Adrenal gland (tissue), 12 donors: ENCODE data around the gene AIFM2. TPM values are rescaled to one million over a fixed set of nuclear protein-coding genes. Genes with fewer than 3 reads are reported as not detected.

Experiments used
- DNase-seq, 7 donors: peaks; one replicate each; pipeline ENCODE4 v3.0.0-alpha.2; 2019 to 2020
- H3K27ac ChIP-seq, 5 donors: fragments of 200-600 bp; sonication (generic) in 4 of 5; 1 replicate in 3 of 5; 2 replicates in 2 of 5; pipeline versions ENCODE4 v1.5.1 to v1.8.0; 2016 to 2020; ENCODE audit warnings: mild to moderate bottlenecking in 1 of 5
- H3K27me3 ChIP-seq: fragments of 200-600 bp; 2 replicates; pipeline ENCODE4 v1.8.0; 2021
- H3K36me3 ChIP-seq, 2 donors: fragments of 200-600 bp; replicated peaks in 1 of 2; 1 replicate in 1 of 2; 2 replicates in 1 of 2; pipeline versions ENCODE4 v1.5.1 to v1.8.0; 2018 to 2022
- H3K4me1 ChIP-seq, 2 donors: fragments of 200-600 bp; replicated peaks in 1 of 2; 1 replicate in 1 of 2; 2 replicates in 1 of 2; pipeline versions ENCODE4 v1.5.1 to v1.8.0; 2018 to 2021
- H3K4me3 ChIP-seq, 4 donors: fragments of 200-600 bp; sonication (generic) in 3 of 4; one replicate each; pipeline ENCODE4 v1.5.1; 2016 to 2018
- H3K9me3 ChIP-seq, 3 donors: fragments of 200-600 bp; sonication (generic) in 1 of 3; replicated peaks in 1 of 3; 1 replicate in 2 of 3; 2 replicates in 1 of 3; pipeline versions ENCODE4 v1.5.1 to v1.8.0; 2016 to 2021
- POLR2A ChIP-seq, 2 donors: fragments of 450-650 bp; IDR thresholded peaks; one replicate each; pipeline ENCODE4 v1.6.1; 2017; ENCODE audit warnings: antibody characterized with exemption in 2 of 2, mild to moderate bottlenecking in 2 of 2, moderate library complexity in 1 of 2
- WGBS, 4 donors: extraction: QIAGEN DNeasy Blood & Tissue Kit in 2 of 4; methylation state at CpG; one replicate each; pipeline versions ENCODE4 v1.1.5 to v1.1.7; 2013 to 2017; 5-methylcytosine and 5-hydroxymethylcytosine counted together
- intact Hi-C, 2 donors: fragments of 100-400 bp; cut with DNase I; formaldehyde crosslinking; loops; one replicate each; pipeline versions ENCODE4 v1.14.1 to v1.15.0; 2022 to 2023
- polyA plus RNA-seq, 3 donors: library from polyadenylated mRNA; stranded (reverse); fragments of 200-250 nt in 2 of 3; fragments of 350-450 nt in 1 of 3; fragmentation: Illumina TruSeq in 1 of 3; extraction: RNeasy Lipid Tissue Mini Kit (QIAGEN cat#74804) in 1 of 3; gene quantifications; one replicate each; pipeline ENCODE4 v1.2.3, GENCODE V29; 2013 to 2014
- total RNA-seq, 9 donors: library from RNA; depleted of rRNA in 4 of 9; stranded (reverse); fragments of >200 nt in 4 of 9; fragments of 120-200 nt in 1 of 9; fragmentation: NEBNext Ultra II Directional in 1 of 9; extraction: Animal tissue kit (Norgen Biotek cat#: 25700) in 1 of 9; gene quantifications; one replicate each; pipeline versions ENCODE4 v1.1.0 to v1.2.4, GENCODE V29; 2013 to 2023
- TF ChIP-seq, protein P1 (sequence below), 6 experiments: fragments of 450-650 bp in 4 of 6; fragments of 200-600 bp in 2 of 6; sonication (generic) in 1 of 6; IDR thresholded peaks; 1 replicate in 5 of 6; 2 replicates in 1 of 6; pipeline versions ENCODE4 v1.5.1 to v1.8.0; 2016 to 2021; ENCODE audit warnings: antibody characterized with exemption in 6 of 6, mild to moderate bottlenecking in 2 of 6, moderate library complexity in 1 of 6
- donor health status: healthy with polysubstance abuse.
- donor health status: Bipolar disorder and iron deficiency.
- donor health status: DM: yes; HTN: yes; CAD: no.
- donor health status: DM: no; HTN: no; CAD: no.
- donor health status: DM: no; HTN: no; CAD: no.
- donor health status: DM: yes; HTN: yes; CAD: no.

AIFM2 gene
- total and polyA plus RNA-seq, 12 donors: 7.4 to 31.2 (median 12.7) TPM

DNA sequence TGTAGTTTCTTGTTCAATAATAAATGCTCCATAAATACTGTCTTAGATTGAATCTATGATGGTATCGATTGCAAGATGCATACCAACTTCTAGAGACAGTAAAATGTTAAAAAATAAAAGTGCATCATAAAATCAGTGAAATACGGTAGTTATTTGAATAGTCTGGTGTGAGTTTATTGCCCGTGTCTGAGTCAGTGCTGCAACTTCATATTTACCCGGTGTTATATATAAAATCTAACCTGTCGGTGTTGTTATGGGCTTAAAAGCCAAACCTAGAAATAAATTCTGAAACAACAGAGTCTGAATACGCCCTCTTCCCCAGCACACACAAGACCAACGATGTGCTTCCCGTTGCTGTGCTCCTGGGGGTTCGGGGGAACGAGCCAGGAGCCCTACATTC is 63.7 kb downstream of the AIFM2 start:
- H3K9me3 ChIP-seq: no peaks in the 10 kb centered on the region
- no peaks in the 10 kb centered on the region for H3K27me3 ChIP-seq
- no peaks in the 10 kb centered on the region for H3K4me1 ChIP-seq
- intact Hi-C loops: no loop called here
- H3K36me3 ChIP-seq: no peaks in the 10 kb centered on the region
- no peak overlapping the region for H3K27ac ChIP-seq
- TF ChIP-seq, protein P1, sequence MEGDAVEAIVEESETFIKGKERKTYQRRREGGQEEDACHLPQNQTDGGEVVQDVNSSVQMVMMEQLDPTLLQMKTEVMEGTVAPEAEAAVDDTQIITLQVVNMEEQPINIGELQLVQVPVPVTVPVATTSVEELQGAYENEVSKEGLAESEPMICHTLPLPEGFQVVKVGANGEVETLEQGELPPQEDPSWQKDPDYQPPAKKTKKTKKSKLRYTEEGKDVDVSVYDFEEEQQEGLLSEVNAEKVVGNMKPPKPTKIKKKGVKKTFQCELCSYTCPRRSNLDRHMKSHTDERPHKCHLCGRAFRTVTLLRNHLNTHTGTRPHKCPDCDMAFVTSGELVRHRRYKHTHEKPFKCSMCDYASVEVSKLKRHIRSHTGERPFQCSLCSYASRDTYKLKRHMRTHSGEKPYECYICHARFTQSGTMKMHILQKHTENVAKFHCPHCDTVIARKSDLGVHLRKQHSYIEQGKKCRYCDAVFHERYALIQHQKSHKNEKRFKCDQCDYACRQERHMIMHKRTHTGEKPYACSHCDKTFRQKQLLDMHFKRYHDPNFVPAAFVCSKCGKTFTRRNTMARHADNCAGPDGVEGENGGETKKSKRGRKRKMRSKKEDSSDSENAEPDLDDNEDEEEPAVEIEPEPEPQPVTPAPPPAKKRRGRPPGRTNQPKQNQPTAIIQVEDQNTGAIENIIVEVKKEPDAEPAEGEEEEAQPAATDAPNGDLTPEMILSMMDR (IDR thresholded peaks at IDR 0.05): no peak
- TF ChIP-seq POLR2A (IDR thresholded peaks at IDR 0.05): no peak
- H3K4me3 ChIP-seq: no peak overlapping the region
- WGBS, 4 donors: 86 to 92% (median 91%) methylated on average over 10 of the region's 10 CpGs
- DNase-seq: no peak

DNA sequence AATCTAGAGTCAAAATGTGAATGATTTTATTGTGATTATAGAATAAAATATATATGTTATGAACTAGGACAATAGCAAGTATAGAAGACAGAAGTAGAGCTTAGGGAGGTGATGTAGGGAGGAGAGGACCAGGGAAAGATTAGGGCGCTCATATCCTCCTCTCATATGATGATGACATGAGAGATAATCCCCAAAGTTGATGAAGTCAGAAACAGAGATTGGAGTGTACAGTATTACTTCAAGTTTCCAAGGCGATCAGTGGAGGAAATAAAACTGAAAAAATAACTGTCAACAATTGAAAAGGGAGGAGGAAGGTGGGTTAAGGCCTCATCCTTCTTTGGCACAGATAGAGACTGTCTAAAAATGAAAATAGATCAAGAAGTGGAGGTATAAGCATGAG is 65.0 kb downstream of the AIFM2 start:
- no peaks in the 10 kb centered on the region for H3K4me1 ChIP-seq
- no peaks in the 10 kb centered on the region for H3K27me3 ChIP-seq
- no peaks in the 10 kb centered on the region for H3K9me3 ChIP-seq
- no peak overlapping the region for H3K4me3 ChIP-seq
- no peak overlapping the region for H3K27ac ChIP-seq
- TF ChIP-seq, protein P1 (IDR thresholded peaks at IDR 0.05): no peak
- TF ChIP-seq POLR2A (IDR thresholded peaks at IDR 0.05): no peak
- 81 to 90% (median 84%) methylated on average over 2 of the region's 2 CpGs for WGBS, 4 donors
- intact Hi-C loops: no loop called here
- no peaks in the 10 kb centered on the region for H3K36me3 ChIP-seq
- no peak for DNase-seq

DNA sequence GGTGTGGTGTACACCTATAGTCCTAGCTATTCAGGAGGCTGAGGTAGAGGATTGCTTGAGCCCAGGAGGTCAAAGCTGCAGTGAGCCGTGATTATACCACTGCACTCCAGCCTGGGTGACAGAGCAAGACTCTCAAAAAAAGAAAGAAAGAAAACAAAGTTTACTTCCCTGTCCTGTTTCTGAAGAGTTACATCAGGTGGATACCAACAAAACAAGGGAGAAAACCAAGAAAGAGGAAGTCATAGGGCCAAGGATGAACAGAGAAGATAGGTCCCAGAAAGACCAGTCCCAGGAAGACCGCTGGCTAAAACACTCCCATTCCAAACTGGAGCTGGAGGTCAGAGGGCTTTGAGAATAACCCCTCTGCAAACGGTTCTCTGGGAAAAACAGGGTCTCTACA is 66.4 kb downstream of the AIFM2 start:
- Histone ChIP-seq H3K36me3 (no peaks in the 10 kb centered on the region), H3K27ac (no peak overlapping the region), H3K4me3 (no peak overlapping the region), H3K4me1 (no peaks in the 10 kb centered on the region), H3K27me3 (no peaks in the 10 kb centered on the region), H3K9me3 (no peaks in the 10 kb centered on the region)
- no peak for TF ChIP-seq POLR2A (IDR thresholded peaks at IDR 0.05)
- TF ChIP-seq, protein P1 (IDR thresholded peaks at IDR 0.05): no peak
- 81 to 90% (median 83%) methylated on average over 3 of the region's 3 CpGs for WGBS, 4 donors
- intact Hi-C loops: no loop called here
- no peak for DNase-seq

DNA sequence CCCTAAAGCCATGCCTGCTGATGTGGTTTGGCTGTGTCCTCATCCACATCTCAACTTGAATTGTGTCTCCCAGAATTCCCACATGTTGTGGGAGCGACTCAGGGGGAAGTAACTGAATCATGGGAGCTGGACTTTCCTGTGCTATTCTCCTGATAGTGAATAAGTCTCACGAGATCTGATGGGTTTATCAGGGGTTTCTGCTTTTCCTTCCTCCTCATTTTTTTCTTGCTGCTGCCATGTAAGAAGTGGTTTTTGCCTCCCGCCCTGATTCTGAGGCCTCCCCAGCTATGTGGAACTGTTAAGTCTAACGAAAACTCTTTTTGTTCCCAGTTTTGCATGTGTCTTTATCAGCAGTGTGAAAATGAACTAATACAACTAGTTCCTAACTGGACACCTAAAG is 68.1 kb downstream of the AIFM2 start:
- no peak for DNase-seq
- intact Hi-C loops: no loop called here
- H3K36me3 ChIP-seq: no peaks in the 10 kb centered on the region
- no peaks in the 10 kb centered on the region for H3K4me1 ChIP-seq
- TF ChIP-seq, protein P1 (IDR thresholded peaks at IDR 0.05): no peak
- no peak for TF ChIP-seq POLR2A (IDR thresholded peaks at IDR 0.05)
- 63 to 70% (median 69%) methylated on average over 4 of the region's 4 CpGs for WGBS, 4 donors
- no peak overlapping the region for H3K4me3 ChIP-seq
- no peak overlapping the region for H3K27ac ChIP-seq
- no peaks in the 10 kb centered on the region for H3K9me3 ChIP-seq
- no peaks in the 10 kb centered on the region for H3K27me3 ChIP-seq
